IMR-90 (cell line): Measurements from ENCODE around the gene ZYX. TPM values are rescaled to one million over a fixed set of nuclear protein-coding genes. Genes with fewer than 3 reads are reported as not detected.

Experiments
- ATAC-seq: fragments of 200-7000 bp; cut with Tn5 transposase; 2 replicates; pipeline ENCODE4 v1.9.1; 2020; ENCODE audit warnings: low read depth, mild to moderate bottlenecking, moderate library complexity
- BruUV-seq: library from RNA; stranded (reverse); fragments of 400-500 nt; replicated peaks from 2 replicates; lab custom pipeline; 2021; lab: Mats Ljungman, UMichigan
- CTCF ChIA-PET: fragments of 300-600 bp; formaldehyde crosslinking; extraction: SDS; loops from one replicate; lab custom pipeline; 2021; ENCODE audit warnings: antibody characterized with exemption; lab: Yijun Ruan, JAX
- POLR2A ChIA-PET: fragments of 300-600 bp; sonication (Branson Sonifier 250); formaldehyde crosslinking; loops from one replicate; lab custom pipeline; 2022; ENCODE audit warnings: antibody characterized with exemption; ENCODE audit not compliant: unreplicated experiment; lab: Charles Lee
- DNase-seq: peaks from one replicate; pipeline ENCODE4 v3.0.0; 2013
- H2AFZ ChIP-seq: replicated peaks from 2 replicates; pipeline ENCODE3; 2013; ENCODE audit warnings: low read length, mild to moderate bottlenecking; ENCODE audit not compliant: poor library complexity
- H2AK5ac ChIP-seq: 2 replicates; pipeline ENCODE4 v1.6.1; 2013; ENCODE audit warnings: low read depth, low read length, inconsistent platforms
- H2AK9ac ChIP-seq: replicated peaks from 2 replicates; pipeline ENCODE3; 2013; ENCODE audit warnings: mild to moderate bottlenecking, low read depth, low read length, moderate library complexity; ENCODE audit not compliant: poor library complexity
- H2BK120ac ChIP-seq: 2 replicates; pipeline ENCODE4 v1.6.1; 2013; ENCODE audit warnings: low read depth, low read length, inconsistent platforms
- H2BK15ac ChIP-seq: 3 replicates; pipeline ENCODE4 v1.6.1; 2013; ENCODE audit warnings: low read depth, low read length, inconsistent platforms
- H2BK20ac ChIP-seq: 2 replicates; pipeline ENCODE4 v1.6.1; 2013; ENCODE audit warnings: low read depth, mild to moderate bottlenecking, inconsistent platforms, low read length, moderate library complexity
- H2BK5ac ChIP-seq: 2 replicates; pipeline ENCODE4 v1.6.1; 2013; ENCODE audit warnings: mild to moderate bottlenecking, low read depth, low read length, inconsistent platforms; ENCODE audit not compliant: poor library complexity, severe bottlenecking
- H3K14ac ChIP-seq: replicated peaks from 2 replicates; pipeline ENCODE4 v1.6.1; 2013; ENCODE audit warnings: low read depth, low read length, inconsistent platforms
- H3K18ac ChIP-seq: 2 replicates; pipeline ENCODE4 v1.6.1; 2013; ENCODE audit warnings: low read depth, low read length, control low read depth
- H3K23ac ChIP-seq: 2 replicates; pipeline ENCODE4 v1.6.1; 2013; ENCODE audit warnings: low read depth, low read length, inconsistent platforms
- H3K27ac ChIP-seq: 2 replicates; pipeline ENCODE4 v1.5.1; 2013; ENCODE audit warnings: mild to moderate bottlenecking, control low read depth, low read length; ENCODE audit not compliant: insufficient read depth
- H3K27me3 ChIP-seq: 2 replicates; pipeline ENCODE4 v1.6.1; 2013; ENCODE audit warnings: low read length; ENCODE audit not compliant: control insufficient read depth, insufficient read depth
- H3K36me3 ChIP-seq: 2 replicates; pipeline ENCODE4 v1.6.1; 2013; ENCODE audit warnings: low read length, mixed read lengths; ENCODE audit not compliant: control insufficient read depth, insufficient read depth
- H3K4ac ChIP-seq: 2 replicates; pipeline ENCODE4 v1.6.1; 2013; ENCODE audit warnings: low read depth, low read length, inconsistent platforms
- H3K4me1 ChIP-seq: 2 replicates; pipeline ENCODE4 v1.6.1; 2013; ENCODE audit warnings: low read length, mixed read lengths; ENCODE audit not compliant: control insufficient read depth, insufficient read depth
- H3K4me2 ChIP-seq: 2 replicates; pipeline ENCODE4 v1.6.1; 2013; ENCODE audit warnings: low read depth, mild to moderate bottlenecking, control low read depth, low read length, moderate library complexity
- H3K4me3 ChIP-seq: 2 replicates; pipeline ENCODE4 v1.5.1; 2013; ENCODE audit warnings: low read depth, mild to moderate bottlenecking, control low read depth, low read length, moderate library complexity; ENCODE audit not compliant: insufficient read depth
- H3K56ac ChIP-seq: 2 replicates; pipeline ENCODE4 v1.6.1; 2013; ENCODE audit warnings: low read length, inconsistent platforms; ENCODE audit not compliant: insufficient read depth; ENCODE audit errors: extremely low read depth
- H3K79me1 ChIP-seq, 2 experiments: 2 replicates each; pipeline ENCODE4 v1.6.1; 2013; ENCODE audit warnings: low read length in 2 of 2, inconsistent platforms in 1 of 2, low read depth in 1 of 2
- H3K9ac ChIP-seq: 2 replicates; pipeline ENCODE4 v1.6.1; 2013; ENCODE audit warnings: low read depth, low read length, control low read depth
- H3K9me1 ChIP-seq: 2 replicates; pipeline ENCODE4 v1.6.1; 2013; ENCODE audit warnings: low read length, inconsistent platforms; ENCODE audit not compliant: insufficient read depth
- H3K9me3 ChIP-seq: 2 replicates; pipeline ENCODE4 v1.6.1; 2013; ENCODE audit warnings: low read length; ENCODE audit not compliant: control insufficient read depth, insufficient read depth
- H4K20me1 ChIP-seq: 2 replicates; pipeline ENCODE4 v1.6.1; 2013; ENCODE audit warnings: low read length, inconsistent platforms; ENCODE audit not compliant: insufficient read depth
- H4K5ac ChIP-seq: 2 replicates; pipeline ENCODE4 v1.6.1; 2013; ENCODE audit warnings: mild to moderate bottlenecking, low read depth, low read length, control low read depth
- H4K8ac ChIP-seq, 2 experiments: 2 replicates each; pipeline ENCODE4 v1.6.1; 2013; ENCODE audit warnings: low read depth in 2 of 2, low read length in 2 of 2, control low read depth in 1 of 2, inconsistent platforms in 1 of 2
- H4K91ac ChIP-seq: 2 replicates; pipeline ENCODE4 v1.6.1; 2013; ENCODE audit warnings: low read depth, low read length, inconsistent platforms; ENCODE audit not compliant: insufficient read depth
- BHLHE40 ChIP-seq: fragments of 150-350 bp; IDR thresholded peaks from 2 replicates; pipeline ENCODE4 v1.6.1; 2016; ENCODE audit warnings: mild to moderate bottlenecking, low read depth, low read length
- CEBPB ChIP-seq: IDR thresholded peaks from 2 replicates; pipeline ENCODE4 v1.6.1; 2012; ENCODE audit warnings: low read depth, low read length, improper control_type of control experiment
- CHD1 ChIP-seq: IDR thresholded peaks from 2 replicates; pipeline ENCODE4 v1.6.1; 2012; ENCODE audit warnings: low read depth, low read length, improper control_type of control experiment
- MAFK ChIP-seq: IDR thresholded peaks from 2 replicates; pipeline ENCODE4 v1.6.1; 2012; ENCODE audit warnings: low read depth, low read length, improper control_type of control experiment
- MAZ ChIP-seq: IDR thresholded peaks from 2 replicates; pipeline ENCODE4 v1.6.1; 2012; ENCODE audit warnings: low read depth, mild to moderate bottlenecking, low read length, improper control_type of control experiment, moderate library complexity, borderline replicate concordance
- MXI1 ChIP-seq: IDR thresholded peaks from 2 replicates; pipeline ENCODE4 v1.6.1; 2012; ENCODE audit warnings: low read depth, mild to moderate bottlenecking, low read length, moderate library complexity, borderline replicate concordance
- POLR2A ChIP-seq: IDR thresholded peaks from 2 replicates; pipeline ENCODE4 v1.6.1; 2012; ENCODE audit warnings: mild to moderate bottlenecking, low read depth, low read length
- RAD21 ChIP-seq: IDR thresholded peaks from 2 replicates; pipeline ENCODE4 v1.6.1; 2012; ENCODE audit warnings: low read length, improper control_type of control experiment
- RCOR1 ChIP-seq: IDR thresholded peaks from 2 replicates; pipeline ENCODE4 v1.6.1; 2012; ENCODE audit warnings: mild to moderate bottlenecking, low read length, improper control_type of control experiment; ENCODE audit not compliant: insufficient replicate concordance
- SMC3 ChIP-seq: fragments of 150-350 bp; IDR thresholded peaks from 2 replicates; pipeline ENCODE4 v1.6.1; 2016; ENCODE audit warnings: low read depth, mild to moderate bottlenecking, antibody characterized with exemption, low read length, moderate library complexity
- WGBS, 2 experiments: methylation state at CpG; one replicate each; pipeline versions ENCODE4 v1.1.5 to v1.1.7; 2013; ENCODE audit warnings: missing lambda C conversion rate in 2 of 2; ENCODE audit not compliant: insufficient read length in 1 of 2; ENCODE audit errors: extremely low coverage in 2 of 2; 5-methylcytosine and 5-hydroxymethylcytosine counted together
- dilution Hi-C: fragments of 300-500 bp; cut with HindIII; formaldehyde crosslinking; loops from one replicate; pipeline ENCODE4 v1.14.3; 2018; ENCODE audit warnings: low sequenced_read_pairs; ENCODE audit not compliant: unreplicated experiment
- in situ Hi-C: fragments of 300-500 bp; cut with MboI; formaldehyde crosslinking; loops from 3 replicates; pipeline ENCODE4 v1.14.3; 2019; ENCODE audit warnings: low sequenced_read_pairs, inconsistent platforms, mixed read lengths
- intact Hi-C: fragments of 100-400 bp; cut with micrococcal nuclease; formaldehyde crosslinking; loops from 2 replicates; pipeline ENCODE4 v1.10.0; 2022
- polyA plus RNA-seq, 3 experiments: library from polyadenylated mRNA; depleted of rRNA; stranded (reverse); fragments of >200 nt; gene quantifications; 2 replicates each; pipeline ENCODE4 v1.2.3, GENCODE V29; 2012; ENCODE audit warnings: low replicate concordance in 1 of 3
- total RNA-seq: library from RNA; depleted of rRNA; stranded (reverse); fragments of >200 nt; gene quantifications from 2 replicates; pipeline ENCODE4 v1.2.3, GENCODE V29; 2012
- TF ChIP-seq, protein P1 (sequence below): conservative IDR thresholded peaks from 2 replicates; pipeline ENCODE4 v1.5.1; 2012; ENCODE audit warnings: mild to moderate bottlenecking, low read depth, low read length, improper control_type of control experiment
- TF ChIP-seq, protein P2 (sequence below): fragments of 150-350 bp; IDR thresholded peaks from 2 replicates; pipeline ENCODE4 v1.6.1; 2016; ENCODE audit warnings: low read depth, mild to moderate bottlenecking, low read length, moderate library complexity, borderline replicate concordance
- TF ChIP-seq, protein P3 (sequence below): fragments of 150-350 bp; IDR thresholded peaks from 2 replicates; pipeline ENCODE4 v1.6.1; 2017; ENCODE audit warnings: mild to moderate bottlenecking, antibody characterized with exemption, low read length, low read depth

ZYX gene
- total and polyA plus RNA-seq, 2 of the 4 experiments (the other 2 are of a cell fraction) = 22.6 to 334 TPM

DNA sequence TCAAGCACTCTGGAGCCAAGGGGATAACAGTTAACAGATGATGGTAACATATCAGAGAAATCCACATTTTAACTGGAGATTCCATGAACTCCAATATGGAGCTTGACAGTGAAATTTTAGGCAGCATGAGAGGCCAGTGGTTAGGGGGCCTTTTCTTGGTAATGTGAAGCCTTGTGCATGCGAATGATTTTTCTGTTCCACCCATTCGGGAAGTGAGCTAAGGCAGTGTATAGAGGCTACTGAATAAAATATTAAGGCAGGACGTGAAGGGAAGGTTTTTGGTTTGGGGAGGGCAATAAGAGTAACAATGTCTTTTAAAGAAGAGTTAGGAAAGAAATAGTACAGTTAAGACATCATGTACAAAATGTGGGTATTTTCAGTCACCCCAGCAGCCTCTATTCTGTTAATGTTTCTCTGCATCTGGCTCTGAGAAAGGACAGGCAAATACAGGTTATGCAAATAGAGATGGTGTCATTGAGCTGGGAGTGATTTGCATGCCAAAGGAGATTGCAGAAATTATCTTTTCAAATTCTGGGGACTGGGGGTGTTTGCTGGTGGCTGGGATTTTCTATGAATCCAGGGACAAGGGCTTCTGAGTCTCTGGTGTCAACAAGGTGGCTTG is 55.3 kb downstream of the ZYX start:
- Histone ChIP-seq H4K8ac (no peak overlapping the region), H3K27ac (no peak overlapping the region), H2AFZ (no peak overlapping the region), H2BK5ac (no peak overlapping the region), H3K14ac (no peak overlapping the region), H3K79me1 (no peaks in the 10 kb centered on the region), H2AK5ac (no peak overlapping the region), H3K9me3 (no peaks in the 10 kb centered on the region), H2AK9ac (no peak overlapping the region), H3K27me3 (peaks cover 4% of the 10 kb centered on the region), H2BK120ac (no peak overlapping the region), H3K18ac (no peak overlapping the region), H3K56ac (no peak overlapping the region), H4K91ac (no peak overlapping the region), H3K23ac (no peak overlapping the region), H3K4me1 (no peaks in the 10 kb centered on the region), H4K5ac (no peak overlapping the region), H2BK15ac (no peak overlapping the region), H3K36me3 (no peaks in the 10 kb centered on the region), H2BK20ac (no peak overlapping the region), H4K20me1 (no peaks in the 10 kb centered on the region), H3K9me1 (no peaks in the 10 kb centered on the region), H3K4me3 (no peak overlapping the region), H3K4ac (no peak overlapping the region), H3K4me2 (no peak overlapping the region), H3K9ac (no peak overlapping the region)
- WGBS, 2 experiments = 80% methylated on average over 1 of the region's 3 CpGs; no CpG with 5 or more reads in 1 of the 2 experiments
- TF ChIP-seq CHD1 (no peak), CEBPB (no peak), BHLHE40 (no peak), RCOR1 (no peak), MAFK (no peak), MXI1 (no peak), MAZ (no peak), POLR2A (no peak), RAD21 (no peak), SMC3 (no peak)
- TF ChIP-seq, protein P1, sequence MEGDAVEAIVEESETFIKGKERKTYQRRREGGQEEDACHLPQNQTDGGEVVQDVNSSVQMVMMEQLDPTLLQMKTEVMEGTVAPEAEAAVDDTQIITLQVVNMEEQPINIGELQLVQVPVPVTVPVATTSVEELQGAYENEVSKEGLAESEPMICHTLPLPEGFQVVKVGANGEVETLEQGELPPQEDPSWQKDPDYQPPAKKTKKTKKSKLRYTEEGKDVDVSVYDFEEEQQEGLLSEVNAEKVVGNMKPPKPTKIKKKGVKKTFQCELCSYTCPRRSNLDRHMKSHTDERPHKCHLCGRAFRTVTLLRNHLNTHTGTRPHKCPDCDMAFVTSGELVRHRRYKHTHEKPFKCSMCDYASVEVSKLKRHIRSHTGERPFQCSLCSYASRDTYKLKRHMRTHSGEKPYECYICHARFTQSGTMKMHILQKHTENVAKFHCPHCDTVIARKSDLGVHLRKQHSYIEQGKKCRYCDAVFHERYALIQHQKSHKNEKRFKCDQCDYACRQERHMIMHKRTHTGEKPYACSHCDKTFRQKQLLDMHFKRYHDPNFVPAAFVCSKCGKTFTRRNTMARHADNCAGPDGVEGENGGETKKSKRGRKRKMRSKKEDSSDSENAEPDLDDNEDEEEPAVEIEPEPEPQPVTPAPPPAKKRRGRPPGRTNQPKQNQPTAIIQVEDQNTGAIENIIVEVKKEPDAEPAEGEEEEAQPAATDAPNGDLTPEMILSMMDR = no peak
- TF ChIP-seq, protein P2, sequence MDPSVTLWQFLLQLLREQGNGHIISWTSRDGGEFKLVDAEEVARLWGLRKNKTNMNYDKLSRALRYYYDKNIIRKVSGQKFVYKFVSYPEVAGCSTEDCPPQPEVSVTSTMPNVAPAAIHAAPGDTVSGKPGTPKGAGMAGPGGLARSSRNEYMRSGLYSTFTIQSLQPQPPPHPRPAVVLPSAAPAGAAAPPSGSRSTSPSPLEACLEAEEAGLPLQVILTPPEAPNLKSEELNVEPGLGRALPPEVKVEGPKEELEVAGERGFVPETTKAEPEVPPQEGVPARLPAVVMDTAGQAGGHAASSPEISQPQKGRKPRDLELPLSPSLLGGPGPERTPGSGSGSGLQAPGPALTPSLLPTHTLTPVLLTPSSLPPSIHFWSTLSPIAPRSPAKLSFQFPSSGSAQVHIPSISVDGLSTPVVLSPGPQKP = no peak
- TF ChIP-seq, protein P3, sequence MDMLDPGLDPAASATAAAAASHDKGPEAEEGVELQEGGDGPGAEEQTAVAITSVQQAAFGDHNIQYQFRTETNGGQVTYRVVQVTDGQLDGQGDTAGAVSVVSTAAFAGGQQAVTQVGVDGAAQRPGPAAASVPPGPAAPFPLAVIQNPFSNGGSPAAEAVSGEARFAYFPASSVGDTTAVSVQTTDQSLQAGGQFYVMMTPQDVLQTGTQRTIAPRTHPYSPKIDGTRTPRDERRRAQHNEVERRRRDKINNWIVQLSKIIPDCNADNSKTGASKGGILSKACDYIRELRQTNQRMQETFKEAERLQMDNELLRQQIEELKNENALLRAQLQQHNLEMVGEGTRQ = no peak
- in situ Hi-C loops = loop anchor here (25.0 kb wide), 1 partner anchor 424 kb away; no protein-coding TSS in a partner anchor
- intact Hi-C loops = no loop called here
- POLR2A ChIA-PET = no interaction called here
- DNase-seq (no peak), ATAC-seq (no peak)
- CTCF ChIA-PET = no interaction called here
- no TSS peak for BruUV-seq
- dilution Hi-C loops = no loop called here
